GM21786 (cell line): ENCODE data around the gene TMEM115.

ENCODE experiments used
- ATAC-seq: cut with Tn5 transposase; IDR thresholded peaks from one replicate; pipeline ENCODE4 v1.9.1; 2021; ENCODE audit not compliant: unreplicated experiment

TMEM115 gene

DNA sequence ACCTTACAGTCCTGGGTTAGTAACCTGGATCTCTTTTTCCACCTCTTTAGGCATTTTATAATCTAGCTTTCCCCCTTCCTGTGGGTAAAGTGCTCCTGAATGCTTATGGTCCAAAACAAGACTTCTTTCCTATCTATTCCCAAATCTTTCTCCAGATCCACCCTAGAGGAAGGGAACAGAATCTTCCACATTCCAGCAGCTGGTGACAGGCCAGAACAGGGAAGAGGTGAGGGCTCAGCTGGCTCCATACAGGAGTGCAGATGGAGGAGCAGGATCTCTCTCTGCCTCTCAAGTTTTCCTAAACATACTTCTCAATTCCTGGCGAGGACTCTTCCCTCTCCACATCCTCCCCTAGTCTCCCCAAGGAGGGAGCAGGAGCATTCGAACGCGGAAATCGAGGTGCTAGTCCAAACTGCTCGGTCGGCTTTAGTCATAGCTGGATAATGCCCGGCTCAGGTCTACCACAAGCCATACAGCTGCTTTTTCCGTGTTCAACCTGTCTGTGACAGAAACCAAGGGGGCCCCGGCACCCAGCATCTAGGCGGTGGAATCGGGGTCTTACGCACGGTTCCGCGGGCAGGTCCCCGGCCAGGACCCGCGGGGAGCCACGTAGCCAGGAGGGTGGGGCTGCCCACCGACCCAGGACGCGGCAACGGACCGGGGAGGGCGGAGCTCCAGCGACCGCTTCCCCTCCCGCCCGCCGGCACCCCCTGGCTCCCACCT is 22.7 kb downstream of the TMEM115 start:
- ATAC-seq, result peak; percentile 16

DNA sequence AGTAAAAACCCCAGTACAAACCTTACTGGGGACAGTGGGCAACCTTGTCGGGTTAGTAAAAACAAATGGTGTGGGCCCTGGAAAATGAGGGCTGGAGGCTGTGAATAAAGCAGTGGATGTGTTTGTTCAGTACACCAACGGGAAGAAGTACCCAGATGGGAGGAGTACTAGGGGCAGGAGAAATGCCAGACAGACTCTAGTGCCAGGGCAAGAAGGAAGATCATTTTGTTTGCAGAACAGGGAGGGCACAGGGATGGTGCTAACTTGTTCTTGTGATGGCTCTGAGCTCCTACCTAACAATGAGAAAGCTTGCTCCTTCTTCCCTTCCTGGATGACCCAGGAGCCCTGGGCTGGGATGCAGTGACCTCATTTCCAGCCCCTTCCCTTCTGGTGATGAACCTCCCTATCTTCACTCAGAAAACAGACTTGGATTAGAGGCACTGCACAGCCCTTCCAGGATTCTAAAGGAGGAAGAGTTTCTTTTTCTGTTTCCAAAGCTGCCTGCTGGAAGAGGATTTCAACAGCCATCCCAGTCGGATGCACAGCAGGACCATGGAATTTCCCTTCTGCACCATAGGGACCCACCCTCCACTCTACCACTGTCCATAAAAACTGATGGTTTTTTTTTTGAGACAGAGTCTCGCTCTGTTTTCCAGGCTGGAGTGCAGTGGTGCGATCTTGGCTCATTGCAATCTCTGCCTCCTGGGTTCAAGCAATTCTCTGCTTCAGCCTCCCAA is 24.8 kb downstream of the TMEM115 start:
- no peak for ATAC-seq

DNA sequence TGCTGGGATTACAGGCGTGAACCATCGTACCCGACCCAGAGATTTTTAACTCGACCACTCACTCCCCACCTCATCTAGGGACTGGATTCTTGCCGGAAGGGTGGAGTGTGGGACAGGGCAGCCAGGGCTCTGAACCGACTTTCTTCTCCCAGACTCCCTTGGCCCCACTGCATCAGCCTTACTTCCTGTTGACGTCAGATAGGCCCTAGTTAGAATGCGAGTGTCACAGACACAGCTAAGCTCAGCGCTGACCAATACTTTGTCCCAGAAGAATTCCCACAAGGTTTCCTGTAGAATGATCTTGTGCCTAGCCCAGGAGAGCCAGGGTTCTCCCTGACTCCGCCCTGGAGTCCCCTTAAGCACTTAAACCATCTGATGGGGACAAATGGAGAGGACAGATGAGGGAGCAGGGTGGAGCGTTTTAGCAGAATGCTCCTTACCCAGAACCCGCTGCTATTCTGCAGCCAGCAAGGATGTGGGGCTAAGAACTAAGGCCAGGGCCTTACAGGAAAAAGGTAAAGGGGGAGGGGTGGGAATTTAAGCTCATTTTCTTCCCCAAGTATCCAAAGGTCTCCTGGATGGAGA is 25.5 kb downstream of the TMEM115 start:
- ATAC-seq, result no peak

DNA sequence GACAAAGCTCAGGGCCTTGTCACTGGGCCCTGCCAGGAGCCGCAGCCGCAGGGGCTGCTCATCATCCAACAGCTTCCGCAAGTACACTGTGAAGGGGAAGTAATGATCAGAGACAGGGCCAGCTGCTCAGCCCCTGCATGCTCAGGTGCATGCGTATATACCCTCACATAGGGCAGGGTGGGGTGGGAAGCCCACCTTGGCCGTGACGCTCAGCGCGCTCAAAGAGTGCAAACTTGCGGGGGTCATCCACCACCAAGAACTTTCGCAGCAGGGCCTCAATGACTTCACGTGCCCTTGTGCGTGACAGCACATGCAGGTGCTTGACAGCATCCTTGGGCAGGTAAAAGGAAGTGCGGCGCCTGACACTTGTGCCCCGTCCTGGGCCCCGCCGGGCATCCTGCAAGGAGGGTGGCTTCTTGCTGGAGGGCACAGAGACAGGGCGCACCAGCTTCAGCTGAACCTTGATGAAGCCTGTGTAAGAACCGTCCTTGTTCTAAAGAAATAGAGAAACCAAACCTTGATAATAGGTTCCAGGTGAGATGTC is 27.9 kb downstream of the TMEM115 start:
- no peak for ATAC-seq

DNA sequence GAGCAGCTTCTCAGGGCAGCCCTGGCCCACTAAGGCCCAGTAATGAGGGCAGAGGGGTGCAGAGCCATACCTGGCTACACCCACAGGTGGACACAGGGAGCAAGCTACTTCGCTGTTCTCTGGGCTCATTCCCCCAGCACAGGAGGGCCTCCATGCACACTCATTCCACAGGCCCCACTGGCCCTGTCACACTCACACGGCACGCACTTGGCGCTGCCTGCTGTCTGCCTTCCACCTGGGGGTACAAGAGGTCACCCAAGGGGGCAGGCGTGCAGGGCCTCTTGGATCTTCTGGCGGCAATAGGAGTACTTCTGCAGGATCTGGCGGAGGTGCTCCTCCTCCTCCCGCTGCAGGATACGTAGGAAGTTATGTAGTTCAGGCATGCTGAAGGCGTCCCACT is 29.0 kb downstream of the TMEM115 start:
- no peak for ATAC-seq

DNA sequence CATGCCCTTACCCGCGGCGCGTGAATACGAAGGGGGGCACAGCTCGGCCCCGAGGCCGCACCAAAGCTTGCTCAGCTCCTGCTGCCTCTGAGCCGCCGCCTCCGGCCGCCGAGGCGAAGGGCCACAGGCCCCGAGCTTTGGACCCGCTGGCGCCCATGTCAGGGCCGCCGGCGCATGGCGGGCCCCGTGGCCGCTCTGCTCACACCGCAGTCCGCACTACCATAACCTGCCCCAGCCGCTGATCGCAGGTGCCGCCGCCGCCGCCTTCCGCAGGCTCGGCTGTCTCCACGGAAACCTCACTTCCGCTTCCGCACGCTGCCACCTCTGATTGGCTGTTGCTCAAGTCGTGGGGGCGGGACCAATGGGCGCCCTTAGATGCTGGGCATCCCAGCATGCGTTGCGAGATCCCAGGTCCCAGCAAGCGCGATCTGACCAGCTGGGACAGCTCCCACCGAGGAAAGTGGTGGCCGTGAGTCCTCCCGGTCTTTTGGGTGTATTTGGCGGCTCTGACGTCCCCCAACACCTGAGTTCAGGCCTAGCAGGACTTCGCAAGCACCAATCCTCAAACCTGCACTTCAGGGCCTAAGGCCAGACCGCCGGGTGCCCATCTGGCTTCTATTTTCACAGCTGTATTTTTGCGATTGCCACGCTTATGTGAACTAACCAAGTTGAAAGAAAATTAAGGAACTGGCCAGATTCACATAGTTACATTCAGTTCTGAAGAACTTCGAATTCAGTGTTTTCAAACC is 31.2 kb downstream of the TMEM115 start, which contains the start of gene TUSC2:
TSS of gene TUSC2 (minus strand) at position 281 of the 749 bp plus-strand sequence. CDS start at position 157, 124 bp downstream.
- peak; percentile 93 for ATAC-seq

DNA sequence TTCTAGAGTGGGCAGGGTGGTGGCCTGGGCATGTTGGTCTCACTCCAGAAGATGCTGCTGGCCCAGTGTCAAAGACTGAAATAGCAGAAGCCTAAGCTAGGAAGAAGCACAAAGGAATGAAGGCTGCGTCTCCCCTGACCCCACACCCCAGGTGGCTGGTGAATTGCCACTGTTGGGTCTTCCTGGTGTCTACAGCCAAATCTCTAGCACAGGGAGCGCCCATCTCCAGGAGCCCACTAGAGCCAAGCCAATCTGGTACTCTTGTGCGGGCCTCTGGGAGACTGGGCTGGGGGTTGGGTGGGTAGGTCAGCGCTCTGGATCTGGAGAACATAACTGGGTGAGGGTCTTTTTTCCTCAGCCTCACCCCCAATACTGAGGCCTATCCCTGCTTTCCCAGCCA is 32.2 kb downstream of the TMEM115 start:
- ATAC-seq, result no peak

DNA sequence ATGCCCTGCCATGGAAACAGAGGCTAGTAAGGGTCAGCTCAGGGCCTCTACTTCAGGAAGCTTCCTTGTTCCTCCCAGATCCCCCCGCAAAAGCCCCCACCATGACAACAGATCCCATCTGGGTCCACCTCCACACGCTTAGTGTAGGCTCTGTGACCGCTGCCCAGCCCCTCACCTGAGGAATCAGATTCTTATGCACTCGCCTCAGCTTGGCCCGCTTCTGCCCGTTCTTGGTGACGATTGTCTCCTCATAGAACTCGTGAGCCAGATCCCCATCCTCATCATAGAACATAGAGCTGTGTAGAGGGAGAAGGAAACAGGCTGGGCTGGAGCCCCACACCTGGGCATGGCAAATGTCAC is 33.2 kb downstream of the TMEM115 start:
- no peak for ATAC-seq

DNA sequence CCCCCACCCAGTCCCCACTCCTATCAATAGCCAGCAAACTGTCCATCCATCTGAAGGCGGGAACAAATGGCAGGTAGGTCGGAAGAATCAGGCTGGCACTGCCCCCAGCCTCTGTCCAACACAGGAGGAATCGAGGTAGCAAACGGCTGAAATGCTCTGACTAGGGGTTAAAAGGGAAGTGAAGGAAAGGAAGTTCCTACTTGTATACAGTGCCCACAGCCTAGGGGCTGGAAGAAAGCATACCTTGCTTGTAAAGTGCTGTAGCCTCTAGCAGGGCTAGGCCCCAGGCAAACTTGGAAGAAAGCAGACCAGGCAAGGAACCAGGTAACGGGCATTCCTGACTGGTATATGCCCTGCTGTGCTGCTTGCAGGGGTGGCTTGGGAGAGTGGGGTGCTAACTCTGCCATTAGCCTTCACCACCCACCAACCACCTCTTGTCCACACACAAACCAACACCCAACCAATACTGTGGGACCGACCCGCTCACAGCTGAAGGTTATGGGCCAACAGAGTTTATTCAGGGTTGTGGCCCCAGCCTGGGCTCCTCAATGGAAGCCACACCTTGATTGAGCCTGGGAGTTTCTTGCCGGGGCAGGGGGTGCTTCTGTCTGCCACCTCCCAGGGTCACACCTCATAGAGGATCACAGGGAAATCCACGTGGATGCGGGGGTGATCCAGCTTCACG is 33.7 kb downstream of the TMEM115 start:
- no peak for ATAC-seq

DNA sequence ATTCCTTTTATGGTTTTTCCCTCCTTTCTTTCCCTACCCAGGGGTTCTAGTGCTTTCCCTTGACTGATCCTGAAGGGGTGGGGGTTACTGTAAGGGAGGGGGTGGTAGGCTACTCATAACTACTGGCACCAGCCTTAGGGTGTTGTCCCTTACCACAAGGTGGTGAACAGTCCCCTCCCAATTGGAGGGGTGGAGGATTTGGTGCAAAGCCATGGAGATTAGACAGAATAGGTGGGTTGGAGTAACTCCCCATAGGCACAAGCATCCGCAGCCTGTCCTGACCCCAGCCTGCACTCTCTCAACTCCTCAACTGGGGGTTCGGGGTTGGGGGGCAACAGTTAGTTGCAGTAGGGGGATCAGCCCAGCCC is 34.2 kb downstream of the TMEM115 start:
- no peak for ATAC-seq

DNA sequence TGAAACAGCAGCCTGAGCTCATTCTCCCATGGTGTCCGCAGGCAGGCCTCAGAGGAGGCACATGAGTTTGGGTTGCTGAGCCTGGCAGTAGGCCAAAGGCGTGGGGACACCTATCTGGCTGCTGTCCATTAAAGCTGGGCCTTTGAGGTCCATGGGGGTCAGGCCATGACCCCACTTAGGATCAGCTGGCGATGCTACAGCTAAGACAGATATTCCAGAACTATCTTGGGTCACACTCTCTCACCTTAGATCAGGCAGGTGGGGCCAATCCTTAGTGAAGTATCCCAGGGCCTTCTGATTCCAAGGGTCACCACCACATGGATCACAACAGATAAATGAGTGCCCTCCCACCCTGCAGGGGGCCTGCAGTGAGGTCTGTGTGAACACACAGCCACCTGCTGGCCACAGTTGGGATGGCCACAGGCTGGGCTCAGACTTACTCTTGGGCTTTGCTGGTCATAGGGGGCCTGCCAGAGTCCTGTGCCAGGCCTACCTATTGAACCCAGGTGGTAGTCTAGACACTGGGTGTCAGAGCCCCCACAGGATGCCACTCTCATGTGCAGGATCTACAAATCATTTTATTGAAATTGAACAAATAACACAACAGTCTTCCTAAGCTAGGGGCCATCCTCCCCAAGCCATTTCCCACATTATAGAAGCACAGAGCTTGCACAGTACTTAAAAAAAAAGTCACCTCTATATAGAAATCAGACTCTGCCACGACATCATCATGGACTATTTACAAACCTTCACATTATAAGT is 34.8 kb downstream of the TMEM115 start:
- ATAC-seq, result no peak

DNA sequence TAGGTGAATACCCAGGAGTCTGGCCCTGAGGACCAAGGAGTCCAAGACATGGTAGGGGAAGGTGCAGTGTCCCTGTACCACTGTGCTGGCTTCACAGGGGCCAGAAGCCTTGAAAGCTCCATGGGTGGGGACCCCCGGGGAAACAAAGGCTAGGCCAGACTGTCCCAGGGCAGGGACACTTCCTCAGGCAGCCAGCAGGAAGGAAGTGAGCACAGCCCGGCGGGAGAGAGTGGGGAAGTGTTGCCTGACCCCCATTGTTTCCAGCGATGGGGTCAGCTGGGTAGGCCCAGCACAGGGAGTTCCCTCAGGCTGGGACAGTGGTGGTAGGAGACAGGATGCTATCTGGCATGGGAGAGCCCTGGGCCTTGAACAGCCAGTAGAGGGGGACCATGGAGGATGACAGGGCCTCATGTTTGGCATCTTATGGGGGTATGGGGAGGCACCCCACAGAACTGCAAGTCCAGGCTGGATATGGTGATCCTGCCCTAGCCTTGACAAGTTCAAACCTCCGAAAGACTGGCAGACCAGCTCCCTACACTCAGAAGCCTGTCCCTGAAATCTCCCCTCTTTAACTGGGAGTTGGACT is 35.6 kb downstream of the TMEM115 start:
- ATAC-seq, result no peak

DNA sequence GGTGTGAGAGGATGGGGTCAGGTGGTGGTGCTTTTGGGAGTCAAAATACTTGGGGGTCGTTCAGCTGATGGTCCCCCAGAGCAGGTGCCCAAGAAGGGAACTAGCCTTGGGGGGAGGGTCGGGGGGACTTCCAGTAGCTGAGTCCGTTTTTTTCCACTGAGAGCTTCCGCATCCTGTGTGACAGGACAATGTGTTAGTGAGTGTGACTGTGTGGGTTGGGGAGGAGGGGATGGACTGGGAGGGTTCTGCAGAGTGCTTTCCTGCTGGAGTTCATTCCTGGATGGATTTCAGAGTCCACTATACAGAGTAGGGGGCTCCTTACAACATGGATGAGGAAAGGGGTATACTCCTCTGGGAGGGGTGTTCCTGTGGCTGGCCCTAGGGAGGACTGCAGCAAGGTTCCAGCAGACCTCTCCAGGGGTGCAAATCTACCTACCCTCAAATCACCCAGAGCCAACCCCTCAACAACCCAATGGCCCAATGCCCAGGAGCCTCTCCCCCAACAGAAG is 36.2 kb downstream of the TMEM115 start:
- ATAC-seq, result no peak

DNA sequence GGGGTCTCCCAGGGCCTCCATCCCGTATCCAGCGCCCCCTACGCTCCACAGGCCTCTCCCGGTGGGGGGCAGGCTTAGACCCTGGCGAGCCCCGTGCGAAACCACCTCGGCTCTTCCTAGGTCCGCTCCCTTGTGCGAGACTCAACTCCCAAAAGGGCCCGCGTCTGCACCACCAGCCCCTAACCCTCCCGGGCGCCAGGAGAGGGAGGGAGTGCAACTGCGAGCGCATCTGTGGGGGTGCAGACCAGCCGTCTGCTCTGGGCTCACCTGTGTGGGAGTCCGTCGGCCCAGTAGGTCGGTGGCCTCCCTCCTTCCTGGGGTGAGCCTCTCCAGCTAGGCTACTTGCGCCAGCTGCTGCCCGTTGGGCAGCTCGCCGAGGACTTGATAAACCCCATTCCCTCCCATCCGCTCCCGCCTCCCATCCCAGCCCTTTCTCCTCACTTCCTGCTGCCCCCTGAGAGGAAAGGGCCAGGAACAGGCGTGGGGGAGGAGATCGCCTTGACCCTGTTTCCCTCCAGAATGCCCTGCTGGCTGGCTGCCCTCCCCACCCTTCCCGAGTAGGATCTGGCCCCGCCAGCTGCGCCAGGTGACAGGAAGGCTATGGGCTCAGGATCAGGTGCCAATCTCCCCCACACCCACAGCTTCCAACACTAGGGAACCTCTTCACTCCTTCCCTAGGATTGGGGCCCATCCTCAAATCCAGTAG is 36.8 kb downstream of the TMEM115 start, which contains the start of gene HYAL2:
TSS of gene HYAL2 (minus strand) at position 360 of the 706 bp plus-strand sequence. CDS start 2,256 bp downstream, outside the sequence.
- ATAC-seq, result no peak

DNA sequence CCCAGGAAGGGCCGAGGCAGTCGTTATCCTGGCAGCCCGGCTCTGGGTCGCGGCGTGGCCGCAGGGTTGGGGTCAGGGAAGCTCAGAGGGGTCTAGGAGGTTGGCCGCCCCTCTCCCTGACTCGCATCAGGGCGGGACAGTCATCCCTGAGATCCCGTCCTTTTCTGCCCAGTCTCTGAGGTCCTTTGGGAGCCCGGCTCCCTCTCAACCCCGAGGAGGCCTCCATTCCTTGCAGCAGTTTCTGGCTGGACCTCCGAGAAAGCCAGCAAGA is 37.3 kb downstream of the TMEM115 start:
- ATAC-seq, result no peak

DNA sequence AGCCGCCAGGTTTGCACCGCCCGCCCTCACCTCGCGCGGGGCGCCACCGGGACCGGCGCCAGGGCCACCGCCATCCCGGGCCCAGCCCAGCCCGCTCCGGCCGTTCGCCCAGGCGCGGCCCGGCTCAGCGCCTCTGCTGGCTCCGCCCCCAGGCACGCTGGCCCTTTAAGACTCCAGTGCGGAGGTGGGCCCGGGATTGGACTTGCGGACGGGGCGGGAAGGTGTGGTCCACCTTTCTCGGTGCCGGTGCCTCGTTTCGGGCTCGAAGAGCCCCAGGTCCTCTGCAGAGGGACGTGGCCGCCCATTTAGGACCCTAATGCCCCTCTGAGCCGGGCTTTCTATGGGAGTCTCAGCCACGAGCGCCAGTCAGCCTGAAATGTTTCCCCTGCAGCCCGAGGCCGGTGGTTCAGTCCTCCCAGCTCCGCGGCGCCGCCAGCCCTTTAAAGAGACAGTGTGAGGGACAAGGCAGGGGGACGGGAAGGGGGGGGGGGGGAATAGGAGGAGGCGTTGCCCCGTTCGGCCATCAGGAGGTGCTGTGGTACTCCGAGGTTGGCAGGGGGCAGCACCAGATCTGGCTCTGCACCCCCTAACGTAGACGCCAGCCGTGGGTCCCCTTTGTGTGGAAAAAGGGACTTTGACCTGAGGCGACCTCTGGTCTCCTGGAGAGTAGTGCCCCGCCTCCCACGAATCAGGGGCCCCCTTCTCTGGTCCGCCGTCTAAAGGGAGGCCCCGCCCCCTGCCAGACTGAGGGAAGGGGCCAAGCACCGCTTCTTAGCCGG is 37.8 kb downstream of the TMEM115 start:
- ATAC-seq, result peak; percentile 90

DNA sequence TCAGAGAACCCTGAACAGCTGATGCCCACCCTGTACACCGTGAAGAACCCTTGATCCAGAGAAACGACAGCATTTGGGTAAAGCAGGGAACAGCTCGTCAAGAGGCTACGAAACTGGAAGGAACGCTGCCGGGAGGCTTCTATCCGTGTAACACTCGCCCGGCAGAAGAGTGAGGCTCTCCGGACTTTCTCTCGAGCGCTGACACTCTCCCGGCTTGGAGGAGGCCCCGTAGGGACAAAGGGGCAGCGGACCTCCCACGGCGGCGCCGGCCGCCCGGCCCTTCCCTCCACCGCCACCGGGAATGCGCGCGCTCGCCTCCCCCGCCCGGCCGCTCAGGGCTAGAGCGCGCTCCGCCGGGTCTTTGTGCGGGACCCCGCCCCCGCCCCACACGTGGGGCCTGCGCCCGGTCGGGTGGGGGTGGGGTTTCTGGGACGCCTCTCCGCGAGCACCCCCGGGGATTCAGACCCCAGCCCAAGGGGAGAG is 38.4 kb downstream of the TMEM115 start:
- ATAC-seq, result peak; percentile 46
